ENCODE data around the gene SLC22A23. TPM values are rescaled to one million over a fixed set of nuclear protein-coding genes. Genes with fewer than 3 reads are reported as not detected.

SLC22A23 gene
- total and polyA plus RNA-seq, 2 donors (not counting 1 experiment from before 2014, with no cell fraction given): 0.18 to 1.4 TPM

- 92% methylated on average over 10 of the region's 13 CpGs for WGBS (ENCODE audit: insufficient coverage)
These were observed 48.3 kb upstream of the SLC22A23 start for GRCh38 chr6:3504938-3505805.

More at GRCh38 chr6:3504938-3505805, 48.3 kb upstream of the SLC22A23 start:
- POLR2A ChIA-PET: no interaction called here
- Histone ChIP-seq H3K27me3 (replicated peaks in 1 of 4; ENCODE audit: control extremely low read depth in 1 of 4, control insufficient read depth in 3 of 4, insufficient read depth in 4 of 4, low read length in 3 of 4) (no peaks in the 10 kb centered on the region), H3K9ac (ENCODE audit: low read length) (no peak overlapping the region), H3K4me1 (ENCODE audit: control insufficient read depth in 2 of 2, insufficient read depth in 2 of 2, low read length in 2 of 2) (no peaks in the 10 kb centered on the region), H4K20me1 (ENCODE audit: control insufficient read depth, insufficient read depth, low read length, poor library complexity, severe bottlenecking) (no peaks in the 10 kb centered on the region), H3K36me3 (replicated peaks in 1 of 2; ENCODE audit: control extremely low read depth in 1 of 2, control insufficient read depth in 1 of 2, extremely low read depth in 1 of 2, insufficient read depth in 2 of 2, low read length in 1 of 2) (no peaks in the 10 kb centered on the region), H3K4me2 (replicated peaks; ENCODE audit: low read depth, low read length, poor library complexity, severe bottlenecking) (no peak overlapping the region), H2AFZ (ENCODE audit: insufficient read depth, low read depth, low read length, poor library complexity, severe bottlenecking) (no peak overlapping the region), H3K9me3 (ENCODE audit: control extremely low read depth in 1 of 3, control insufficient read depth in 2 of 3, insufficient read depth in 1 of 3, low read length in 2 of 3) (no peaks in the 10 kb centered on the region), H3K79me2 (ENCODE audit: control insufficient read depth, insufficient read depth, low read length) (no peaks in the 10 kb centered on the region), H3K4me3 (ENCODE audit: control extremely low read depth in 1 of 5, extremely low read depth in 1 of 5, insufficient read depth in 1 of 5, low read depth in 2 of 5, low read length in 4 of 5) (no peak overlapping the region), H3K27ac (ENCODE audit: low read length in 2 of 2) (no peak overlapping the region)
- ATAC-seq (ENCODE audit: low read depth) (no peak), DNase-seq (no peak)
- intact Hi-C loops (cut with micrococcal nuclease): no loop called here
- Mint-ChIP-seq H3K4me3 (no peak overlapping the region), H3K4me1 (no peaks in the 10 kb centered on the region), H3K9me3 (ENCODE audit: insufficient read depth) (no peaks in the 10 kb centered on the region), H3K27me3 (peaks cover 22% of the 10 kb centered on the region), H3K27ac (no peak overlapping the region)
- CTCF ChIA-PET: no interaction called here
- TF ChIP-seq CTCF (IDR thresholded peaks at IDR 0.05): no peak
- TF ChIP-seq EZH2 (IDR thresholded peaks at IDR 0.05; ENCODE audit: borderline replicate concordance, insufficient read depth, low read depth, low read length, poor library complexity, severe bottlenecking): no peak
